ENCODE measurements around the gene ATP11A. TPM values are rescaled to one million over a fixed set of nuclear protein-coding genes. Genes with fewer than 3 reads are reported as not detected.

The ATP11A gene
- 8.1 to 11.4 TPM (median 10.8 TPM) in 5 replicates for total RNA-seq (2022; extraction: Qiagen RNA extraction; ENCODE audit: low read depth)

GRCh38 chr13:112689303-112690245, at the start of gene ATP11A:
TSS of gene ATP11A (plus strand) at chr13:112690038. CDS start at chr13:112690417, 379 bp downstream.

Other genes with a start within 250 kb of the ATP11A start
- 16.1 to 19.8 TPM (median 18.3 TPM) in 5 replicates for gene TUBGCP3, start 101.9 kb upstream of the ATP11A start, total RNA-seq (2022; extraction: Qiagen RNA extraction; ENCODE audit: low read depth)

All from A549 treated with DMSO at 1 μM for 4 hours (cell line).